ENCODE results near the gene PLCB3.

- TF ChIP-seq CTCF (IDR thresholded peaks at IDR 0.05; ENCODE audit: low read depth, low read length) (no peak), EZH2phosphoT487 (IDR thresholded peaks at IDR 0.05; ENCODE audit: low read depth) (no peak)
Observed at GRCh38 chr11:64283092-64283491, 31.8 kb downstream of the PLCB3 start.

Data from OCI-LY3 (cell line).